DMS53 treated with DMSO at 0.1 percent for 48 hours (cell line): ENCODE results near the gene SLC13A5.
"Not testable (repeated sequence)": the region's sequence is repeated elsewhere in the genome, so short reads cannot be mapped to it uniquely, and the experiment has no call there.

Experiments
- DNase-seq: peaks from one replicate; lab custom pipeline; 2025; ENCODE audit not compliant: unreplicated experiment; lab: John Stamatoyannopoulos, UW

SLC13A5 gene

GRCh38 chr17:6713130-6713917, at the start of gene SLC13A5:
SLC13A5 (minus strand) TSS chr17:6713369; CDS start chr17:6713333, 36 bp downstream.
- DNase-seq = no peak

- no peak for DNase-seq
Observed at GRCh38 chr17:6761779-6762178, 48.6 kb upstream of the SLC13A5 start.

GRCh38 chr17:6757747-6758146, 44.6 kb upstream of the SLC13A5 start:
- DNase-seq = no peak

- DNase-seq = no peak
Observed at GRCh38 chr17:6756425-6757031, 43.4 kb upstream of the SLC13A5 start.

- no peak for DNase-seq
Observed at GRCh38 chr17:6755731-6756184, 42.6 kb upstream of the SLC13A5 start, which contains the start of gene XAF1. XAF1 (plus strand) TSS chr17:6756046; CDS start chr17:6756079, 33 bp downstream.

- DNase-seq = no peak
Observed at GRCh38 chr17:6755281-6755680, 42.1 kb upstream of the SLC13A5 start.

- DNase-seq = no peak
Observed at GRCh38 chr17:6753546-6753945, 40.4 kb upstream of the SLC13A5 start.

- DNase-seq = no peak
Observed at GRCh38 chr17:6753006-6753445, 39.9 kb upstream of the SLC13A5 start.

GRCh38 chr17:6752068-6752909, 39.1 kb upstream of the SLC13A5 start:
- no peak for DNase-seq

GRCh38 chr17:6749519-6749918, 36.4 kb upstream of the SLC13A5 start:
- no peak for DNase-seq

- no peak for DNase-seq
Observed at GRCh38 chr17:6748617-6749016, 35.4 kb upstream of the SLC13A5 start.

- not testable (repeated sequence) for DNase-seq
Observed at GRCh38 chr17:6746665-6747064, 33.5 kb upstream of the SLC13A5 start.

- DNase-seq = no peak
Observed at GRCh38 chr17:6729531-6729930, 16.4 kb upstream of the SLC13A5 start.

GRCh38 chr17:6724009-6724408, 10.8 kb upstream of the SLC13A5 start:
- no peak for DNase-seq

- DNase-seq = no peak
Observed at GRCh38 chr17:6721744-6722143, 8.6 kb upstream of the SLC13A5 start.

GRCh38 chr17:6716736-6717135, 3.6 kb upstream of the SLC13A5 start:
- DNase-seq = no peak

GRCh38 chr17:6714315-6714874, 1.2 kb upstream of the SLC13A5 start:
- no peak for DNase-seq

- DNase-seq = no peak
Observed at GRCh38 chr17:6713918-6714271, 726 bp upstream of the SLC13A5 start.

GRCh38 chr17:6712854-6713129, 377 bp downstream of the SLC13A5 start:
- no peak for DNase-seq

- DNase-seq = no peak
Observed at GRCh38 chr17:6712058-6712853, 913 bp downstream of the SLC13A5 start.

- no peak for DNase-seq
Observed at GRCh38 chr17:6711681-6712057, 1.5 kb downstream of the SLC13A5 start.
